Spleen (tissue), 7 donors: ENCODE results near the gene SCIN.

ENCODE experiments used
- CTCF ChIP-seq, 11 experiments: fragments of 200-600 bp in 7 of 11; fragments of 450-650 bp in 4 of 11; sonication (generic) in 4 of 11; IDR thresholded peaks in 8 of 11; conservative IDR thresholded peaks in 3 of 11; 1 replicate in 7 of 11; 2 replicates in 4 of 11; pipeline versions ENCODE4 v1.4.0 to v1.8.0; 2016 to 2021; ENCODE audit warnings: antibody characterized with exemption in 11 of 11, inconsistent platforms in 4 of 11, mild to moderate bottlenecking in 1 of 11
- POLR2A ChIP-seq, 3 donors: fragments of 450-650 bp; IDR thresholded peaks; one replicate each; pipeline ENCODE4 v1.5.1; 2017; ENCODE audit warnings: antibody characterized with exemption in 3 of 3, mild to moderate bottlenecking in 1 of 3
- POLR2AphosphoS5 ChIP-seq, 3 donors: sonication (generic); formaldehyde crosslinking; IDR thresholded peaks; one replicate each; pipeline ENCODE4 v1.5.1; 2017; ENCODE audit warnings: antibody characterized with exemption in 3 of 3
- donor health status: DM: no; HTN: no; CAD: no; lungs with moderate emphysema.
- donor health status: DM: no; HTN: no; CAD: no.
- donor health status: DM: no; HTN: no; CAD: no.

GRCh38 chr7:12653110-12653509, 82.6 kb downstream of the SCIN start:
- TF ChIP-seq CTCF (IDR thresholded peaks at IDR 0.05 in 8 of 11, conservative IDR thresholded peaks at IDR 0.05 in 3 of 11) = no peak
- no peak for TF ChIP-seq POLR2A (IDR thresholded peaks at IDR 0.05)
- TF ChIP-seq POLR2AphosphoS5 (IDR thresholded peaks at IDR 0.05) = no peak
